LHCN-M2 (cell line): ENCODE data around the gene MAP3K3. TPM values are rescaled to one million over a fixed set of nuclear protein-coding genes. Genes with fewer than 3 reads are reported as not detected.

Experiments used
- DNase-seq: peaks from one replicate; pipeline ENCODE4 v3.0.0-alpha.2; 2012; ENCODE audit warnings: low read depth
- total RNA-seq: library from RNA; depleted of rRNA; stranded (reverse); fragments of >200 nt; gene quantifications from 2 replicates; pipeline ENCODE4 v1.2.3, GENCODE V29; 2014

MAP3K3 gene
- total RNA-seq, 1 experiment from 2014 or later: 31.5 TPM

DNA sequence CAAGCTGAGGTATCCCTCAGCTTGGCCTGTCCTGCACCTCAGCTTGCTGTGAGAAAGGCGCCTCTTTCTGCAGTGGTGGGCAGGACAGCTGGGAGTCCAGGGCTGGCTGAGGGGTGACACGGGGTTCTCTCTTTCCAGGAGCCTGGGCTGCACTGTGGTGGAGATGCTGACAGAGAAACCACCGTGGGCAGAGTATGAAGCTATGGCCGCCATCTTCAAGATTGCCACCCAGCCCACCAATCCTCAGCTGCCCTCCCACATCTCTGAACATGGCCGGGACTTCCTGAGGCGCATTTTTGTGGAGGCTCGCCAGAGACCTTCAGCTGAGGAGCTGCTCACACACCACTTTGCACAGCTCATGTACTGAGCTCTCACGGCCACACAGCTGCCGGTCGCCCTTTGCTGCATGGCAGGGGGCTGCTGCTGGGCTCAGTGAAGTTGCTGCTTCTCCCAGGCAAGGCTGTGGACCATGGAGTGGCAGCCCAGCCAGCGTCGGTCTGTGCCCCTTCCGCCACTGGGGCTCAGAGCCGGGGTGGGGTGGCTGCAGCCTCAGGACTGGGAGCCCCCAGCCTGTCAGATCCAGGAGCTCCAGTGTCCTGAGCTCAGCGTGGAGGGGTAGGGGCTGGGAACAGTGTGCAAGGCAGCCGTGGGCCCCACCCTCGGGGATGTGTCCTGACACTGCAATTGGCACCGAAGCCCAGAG is 71.3 kb downstream of the MAP3K3 start:
- DNase-seq: no peak

- no peak for DNase-seq
Observed at GRCh38 chr17:63694229-63694949, 72.2 kb downstream of the MAP3K3 start.

- no peak for DNase-seq
Observed at GRCh38 chr17:63694950-63695773, 72.9 kb downstream of the MAP3K3 start.

DNA sequence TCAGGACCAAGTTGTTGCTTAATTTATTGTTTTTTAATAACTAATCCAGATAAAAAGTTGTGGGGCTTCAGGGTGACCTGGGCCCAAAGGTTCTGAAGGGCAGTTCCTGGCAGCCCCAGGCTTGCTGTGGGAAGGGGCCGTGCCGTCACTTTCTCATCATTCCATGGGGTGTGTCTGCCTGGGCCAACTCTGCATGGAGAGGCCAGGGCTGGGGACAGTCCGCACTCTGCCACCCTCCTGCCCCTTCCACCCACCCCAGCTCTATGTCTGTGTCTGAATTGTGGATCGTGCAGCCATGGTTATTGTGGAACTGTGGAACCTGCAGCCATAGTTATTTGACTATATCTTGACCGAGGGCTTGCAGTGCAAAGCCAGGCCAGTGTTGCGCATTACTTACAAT is 73.7 kb downstream of the MAP3K3 start:
- no peak for DNase-seq

DNA sequence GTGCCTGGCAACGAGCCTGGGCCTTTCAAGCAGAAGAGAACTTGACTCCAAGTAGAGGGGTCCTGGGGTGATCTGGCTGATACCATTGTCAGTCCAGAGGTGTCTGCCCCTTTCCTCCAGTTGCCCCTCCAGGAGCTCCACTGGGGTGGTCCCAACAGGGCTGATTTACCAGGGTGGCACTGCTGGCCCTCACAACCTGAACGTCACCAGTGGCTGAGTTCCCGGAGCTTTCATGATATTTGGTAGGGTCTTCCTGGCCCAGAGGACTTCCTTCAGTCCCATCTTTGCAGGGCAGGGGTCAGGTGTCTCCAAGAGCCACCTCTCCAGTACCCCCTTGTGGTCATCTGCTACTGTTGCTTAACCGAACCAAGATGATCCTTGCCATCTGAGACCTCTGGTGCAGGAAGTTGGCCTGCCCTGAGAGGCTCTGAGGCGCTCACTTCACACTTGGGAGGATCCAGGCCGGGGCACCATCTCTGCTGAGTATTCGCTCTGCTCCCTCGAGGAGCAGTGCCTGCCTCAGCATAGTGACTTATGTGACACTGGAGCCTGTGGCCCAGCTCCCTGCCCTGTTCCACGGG is 74.3 kb downstream of the MAP3K3 start:
- peak; percentile 34 for DNase-seq

GRCh38 chr17:63697341-63698286 is 75.4 kb downstream of the MAP3K3 start:
- no peak for DNase-seq

GRCh38 chr17:63698381-63698885 is 76.2 kb downstream of the MAP3K3 start:
- DNase-seq: no peak

DNA sequence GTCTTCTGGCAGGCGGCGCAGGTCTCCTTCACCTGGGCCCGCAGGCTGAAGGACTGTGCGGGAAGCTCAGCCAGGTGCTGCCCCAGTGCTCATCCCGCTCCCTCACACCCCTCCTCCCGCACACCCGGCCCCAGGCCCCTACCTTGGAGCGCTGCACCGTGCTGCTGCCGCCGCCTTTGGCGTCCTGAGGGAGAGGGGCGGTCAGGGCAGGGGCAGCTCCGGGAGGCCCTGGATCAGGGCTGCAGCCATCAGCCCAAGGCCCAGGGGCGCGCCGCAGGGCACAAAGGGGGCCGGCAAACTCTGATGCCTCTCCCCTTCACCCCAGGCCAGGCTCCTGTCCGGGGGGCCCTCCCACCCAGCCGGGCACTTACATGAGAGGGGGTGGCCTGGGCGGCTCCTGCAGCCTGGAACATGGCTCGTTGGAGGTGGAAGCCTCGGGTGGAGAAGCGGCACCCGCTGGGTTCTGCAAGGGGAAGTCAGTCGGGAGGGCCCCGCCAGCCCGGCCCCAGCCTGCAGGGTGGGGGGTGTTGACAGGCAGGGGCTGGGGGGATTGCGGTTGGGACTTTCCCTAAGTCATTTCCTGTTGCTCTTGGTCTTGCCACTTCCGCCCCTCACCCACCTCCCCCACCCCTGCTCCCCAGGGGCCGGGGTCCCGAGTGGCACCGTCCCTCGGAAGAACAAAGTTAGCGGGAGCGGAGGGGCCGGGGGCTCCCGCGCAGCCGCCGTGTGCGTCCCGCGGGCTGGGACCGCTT is 76.8 kb downstream of the MAP3K3 start:
- no peak for DNase-seq

DNA sequence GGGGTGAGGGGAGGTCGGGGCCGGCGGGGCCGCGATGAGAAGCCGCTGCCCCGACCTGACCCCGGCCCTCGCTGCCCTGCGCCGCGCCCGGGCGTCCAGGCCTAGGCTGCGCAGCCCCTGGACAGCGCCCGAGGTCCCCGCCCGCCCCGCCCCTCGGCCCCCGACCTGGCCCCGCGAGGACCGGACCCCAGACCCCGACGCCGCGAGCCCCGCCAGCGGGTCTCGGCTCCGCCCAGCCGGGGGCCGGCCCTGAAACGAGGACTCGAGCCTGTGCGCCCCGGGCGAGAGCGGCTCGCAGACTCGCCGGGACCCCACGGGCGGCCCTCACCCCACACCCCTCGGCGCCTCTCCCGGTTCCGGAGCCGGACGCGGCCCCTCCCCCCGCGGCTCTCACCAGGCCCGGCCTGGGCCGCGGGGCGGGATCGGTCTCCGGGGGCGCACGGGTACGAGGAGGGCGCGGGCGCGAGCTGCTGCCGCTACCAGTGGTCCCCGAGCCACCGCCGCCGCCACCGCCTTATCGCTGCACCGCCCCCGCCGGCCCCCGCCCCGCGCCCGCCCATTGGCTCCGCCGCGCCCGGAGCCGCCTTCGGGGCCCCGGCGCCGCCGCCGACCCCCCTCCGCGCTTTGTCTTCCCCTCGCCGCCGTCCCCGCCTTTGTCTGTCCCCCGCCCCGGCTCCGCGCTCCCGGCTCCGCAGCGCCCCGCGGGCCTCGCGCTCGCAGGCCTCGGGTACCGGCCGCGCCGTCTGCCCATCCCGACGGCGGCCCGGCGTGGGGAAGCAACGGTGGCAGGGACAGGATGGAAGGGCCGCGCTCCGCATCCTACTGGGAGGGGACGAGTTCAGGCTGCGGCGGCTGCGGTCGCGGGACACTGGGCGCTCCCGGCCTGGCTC is 77.7 kb downstream of the MAP3K3 start, which contains the start of gene LIMD2:
Gene LIMD2, minus strand, starts transcription at position 488 of the 890 bp plus-strand sequence. CDS start 827 bp downstream, outside the sequence.
- DNase-seq: no peak

DNA sequence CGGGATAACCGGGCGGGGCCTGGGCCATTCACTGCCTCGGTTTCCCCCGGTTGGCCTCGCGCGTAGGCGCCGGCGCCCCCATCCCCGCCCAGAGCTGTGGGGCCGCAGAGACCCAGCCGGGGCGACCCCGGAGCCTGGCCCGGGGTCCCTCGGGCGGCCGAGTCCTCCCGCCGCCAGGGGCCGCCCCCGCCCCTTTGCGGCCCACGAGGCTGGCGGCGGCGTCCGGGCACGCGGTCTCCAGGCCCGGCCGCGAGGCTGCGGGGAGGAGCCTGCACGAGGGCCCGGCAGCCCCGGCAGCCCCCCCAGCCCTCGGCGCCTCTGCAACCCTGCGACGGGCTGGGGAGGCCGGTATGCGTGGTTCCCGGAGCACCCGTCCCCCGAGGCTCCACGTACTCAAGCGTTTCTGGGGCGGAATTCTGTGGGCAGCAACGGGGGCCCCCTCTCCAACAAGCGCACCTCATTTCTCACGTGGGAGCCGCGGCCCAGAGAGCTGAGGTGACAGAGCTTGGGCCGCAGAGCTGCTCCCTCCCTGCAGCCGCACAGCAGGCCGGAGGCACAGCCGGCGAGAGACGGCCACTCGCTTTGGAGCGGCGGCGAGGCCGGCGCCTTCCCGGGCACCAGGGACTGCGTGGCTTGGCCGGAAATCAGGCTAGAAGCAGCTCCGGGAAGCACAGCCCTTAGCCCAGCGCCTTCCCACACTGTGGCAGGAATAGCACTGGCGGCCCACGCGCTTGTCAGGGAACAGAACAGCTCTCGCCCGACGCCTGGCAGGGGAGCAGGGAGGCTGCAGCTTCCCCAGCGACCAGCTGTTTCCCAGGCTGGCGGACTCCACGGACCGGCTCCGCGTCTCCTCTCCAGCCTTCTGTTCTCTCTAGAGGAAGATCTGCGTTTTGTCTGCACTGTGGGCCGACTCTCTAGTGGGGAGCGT is 78.6 kb downstream of the MAP3K3 start:
- no peak for DNase-seq

DNA sequence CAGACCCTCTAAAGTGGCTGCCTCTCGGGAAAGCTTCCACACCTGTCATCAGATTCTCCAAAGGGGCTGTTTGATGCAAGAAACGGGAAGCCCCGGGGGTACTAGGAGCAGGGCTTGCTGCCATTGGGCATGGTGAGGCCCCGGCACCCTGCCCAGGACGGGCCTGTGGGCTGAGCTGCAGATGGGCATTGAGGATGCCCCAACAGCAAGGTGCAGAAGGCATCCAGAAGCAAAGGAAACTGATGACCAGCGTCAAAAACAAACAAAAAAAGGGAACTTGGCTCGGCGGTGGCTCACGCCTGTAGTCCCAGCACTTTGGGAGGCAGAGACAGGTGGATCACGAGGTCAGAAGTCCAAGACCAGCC is 79.2 kb downstream of the MAP3K3 start:
- DNase-seq: no peak

GRCh38 chr17:63701868-63702720 is 79.9 kb downstream of the MAP3K3 start:
- DNase-seq: no peak

DNA sequence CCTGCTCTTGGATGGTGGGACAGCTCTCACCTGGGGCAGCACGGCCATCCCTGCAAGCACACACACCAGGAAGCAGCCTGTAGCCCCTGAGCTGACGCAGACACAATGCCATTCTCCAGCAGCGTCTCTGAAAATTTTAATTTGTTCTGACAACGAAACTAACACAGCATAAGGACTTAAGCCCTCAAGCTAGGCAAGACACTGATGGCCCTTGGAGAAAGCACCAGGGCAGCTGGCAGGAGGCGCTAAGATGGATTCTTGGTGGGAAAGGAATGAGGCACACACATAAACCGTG is 80.5 kb downstream of the MAP3K3 start:
- DNase-seq: no peak

DNA sequence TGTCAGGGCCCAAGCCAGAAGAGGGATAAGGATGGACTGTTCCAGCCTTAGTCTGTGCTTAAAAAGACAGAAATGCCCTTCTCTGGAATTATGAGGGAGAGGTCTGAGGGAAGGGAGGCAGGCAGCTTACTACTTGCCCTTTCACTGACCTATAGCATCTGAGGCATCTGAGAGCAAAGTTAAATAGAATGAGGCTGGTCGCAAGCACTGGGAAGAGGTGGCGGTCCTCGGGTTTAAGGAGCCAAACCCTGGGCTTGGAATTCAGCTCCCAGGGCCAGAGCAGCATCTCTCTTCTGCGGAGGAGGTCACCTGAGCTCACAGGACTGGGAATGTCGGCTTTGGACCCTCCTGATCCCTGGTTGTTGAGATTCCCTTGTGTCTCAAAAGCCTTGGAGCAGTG is 80.8 kb downstream of the MAP3K3 start:
- no peak for DNase-seq

- DNase-seq: no peak
Observed at GRCh38 chr17:63703556-63704258, 81.5 kb downstream of the MAP3K3 start.

DNA sequence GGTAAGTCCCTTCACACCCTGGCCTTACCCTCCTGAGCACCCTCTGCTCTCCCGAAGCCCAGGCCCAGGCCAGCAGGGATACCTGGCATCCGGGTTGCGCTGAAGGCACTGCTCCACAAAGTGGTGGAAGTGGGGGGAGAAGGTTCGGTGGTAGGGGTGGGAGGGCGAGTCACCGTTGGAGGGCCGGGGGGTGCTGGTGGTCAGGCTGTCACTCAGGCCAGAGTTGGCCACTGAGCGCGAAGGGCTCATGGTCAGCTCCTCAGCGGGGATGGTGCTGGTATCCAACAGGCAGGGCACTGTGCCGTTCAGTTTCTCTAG is 82.0 kb downstream of the MAP3K3 start:
- no peak for DNase-seq
